Cardiac muscle cell (in vitro differentiated cells and primary cell): ENCODE results near the gene TOX2. TPM values are rescaled to one million over a fixed set of nuclear protein-coding genes. Genes with fewer than 3 reads are reported as not detected.

Experiments used
- DNase-seq, 2 donors: peaks; one replicate each; pipeline versions ENCODE4 v3.0.0 to v3.0.0-alpha.2; 2010 to 2017; ENCODE audit warnings: low read depth in 1 of 2, low spot score in 1 of 2
- H3K27ac ChIP-seq: fragments of 200-600 bp; sonication (generic); 2 replicates; pipeline ENCODE4 v1.5.1; 2016
- H3K27me3 ChIP-seq: fragments of 200-600 bp; sonication (generic); 2 replicates; pipeline ENCODE4 v1.6.0; 2016; ENCODE audit warnings: control low read depth
- H3K36me3 ChIP-seq: fragments of 200-600 bp; sonication (generic); 2 replicates; pipeline ENCODE4 v1.5.1; 2016; ENCODE audit warnings: control low read depth
- H3K4me1 ChIP-seq: fragments of 200-600 bp; sonication (generic); 2 replicates; pipeline ENCODE4 v1.8.1; 2017; ENCODE audit warnings: low read depth, mild to moderate bottlenecking, mixed run types
- H3K4me3 ChIP-seq: fragments of 200-600 bp; sonication (generic); 2 replicates; pipeline ENCODE4 v1.5.1; 2016; ENCODE audit warnings: mild to moderate bottlenecking
- H3K9me3 ChIP-seq: fragments of 200-600 bp; sonication (generic); 2 replicates; pipeline ENCODE4 v1.5.1; 2017; ENCODE audit warnings: low read depth, mild to moderate bottlenecking, control low read depth
- CTCF ChIP-seq: IDR thresholded peaks from 2 replicates; pipeline ENCODE4 v1.5.1; 2012; ENCODE audit warnings: low read depth, mild to moderate bottlenecking, low read length
- polyA plus RNA-seq: library from polyadenylated mRNA; unstranded; fragments of >200 nt; fragmentation: Nextera tagmentation; extraction: Ambion mirVana; gene quantifications from 2 replicates; pipeline ENCODE4 v1.2.1, GENCODE V29; 2016
- total RNA-seq: library from RNA; depleted of rRNA; stranded (reverse); fragments of >200 nt; gene quantifications from 2 replicates; pipeline ENCODE4 v1.2.3, GENCODE V29; 2016

Gene TOX2
- total and polyA plus RNA-seq, 2 experiments from 2014 or later = 0.09 to 0.32 TPM

- peaks cover 69% of the 10 kb centered on the region for H3K27me3 ChIP-seq
- TF ChIP-seq CTCF = no peak
Observed at GRCh38 chr20:43921227-43921780, 6.7 kb downstream of the TOX2 start.

GRCh38 chr20:43922614-43923013, 8.0 kb downstream of the TOX2 start:
- Histone ChIP-seq H3K4me3 (no peak overlapping the region), H3K36me3 (no peaks in the 10 kb centered on the region), H3K9me3 (no peaks in the 10 kb centered on the region), H3K4me1 (no peaks in the 10 kb centered on the region), H3K27me3 (peaks cover 61% of the 10 kb centered on the region), H3K27ac (no peak overlapping the region)
- DNase-seq = no peak
- no peak for TF ChIP-seq CTCF

More at GRCh38 chr20:43921227-43921780, 6.7 kb downstream of the TOX2 start:
- H3K9me3 ChIP-seq = no peaks in the 10 kb centered on the region
- H3K27ac ChIP-seq = no peak overlapping the region
- H3K36me3 ChIP-seq = no peaks in the 10 kb centered on the region
- no peak for DNase-seq
- no peak overlapping the region for H3K4me3 ChIP-seq
- H3K4me1 ChIP-seq = no peaks in the 10 kb centered on the region

- Histone ChIP-seq H3K36me3 (no peaks in the 10 kb centered on the region), H3K4me1 (no peaks in the 10 kb centered on the region), H3K9me3 (no peaks in the 10 kb centered on the region), H3K27me3 (peaks cover 54% of the 10 kb centered on the region), H3K27ac (no peak overlapping the region), H3K4me3 (no peak overlapping the region)
- DNase-seq = no peak
- no peak for TF ChIP-seq CTCF
Observed at GRCh38 chr20:43923322-43923721, 8.7 kb downstream of the TOX2 start.

GRCh38 chr20:43923917-43924316, 9.3 kb downstream of the TOX2 start:
- Histone ChIP-seq H3K4me1 (no peaks in the 10 kb centered on the region), H3K27me3 (peaks cover 48% of the 10 kb centered on the region), H3K9me3 (no peaks in the 10 kb centered on the region), H3K4me3 (no peak overlapping the region), H3K27ac (no peak overlapping the region), H3K36me3 (no peaks in the 10 kb centered on the region)
- DNase-seq = no peak
- no peak for TF ChIP-seq CTCF

GRCh38 chr20:43925215-43925614, 10.6 kb downstream of the TOX2 start:
- no peak for DNase-seq
- Histone ChIP-seq H3K4me1 (no peaks in the 10 kb centered on the region), H3K27ac (no peak overlapping the region), H3K36me3 (no peaks in the 10 kb centered on the region), H3K4me3 (no peak overlapping the region), H3K27me3 (peaks cover 44% of the 10 kb centered on the region), H3K9me3 (no peaks in the 10 kb centered on the region)
- no peak for TF ChIP-seq CTCF
